GM12892 (cell line): Measurements from ENCODE around the gene ARMC7.
"Not testable (repeated sequence)": the region's sequence is repeated elsewhere in the genome, so short reads cannot be mapped to it uniquely, and the experiment has no call there.

Experiments
- POLR2A ChIP-seq: IDR thresholded peaks from 2 replicates; pipeline ENCODE4 v1.6.1; 2011; ENCODE audit warnings: low read depth, low read length, control low read depth
- POLR2AphosphoS5 ChIP-seq: IDR thresholded peaks from 2 replicates; pipeline ENCODE4 v1.6.1; 2011; ENCODE audit warnings: low read depth, low read length, control low read depth
- TAF1 ChIP-seq: IDR thresholded peaks from 2 replicates; pipeline ENCODE4 v1.6.1; 2011; ENCODE audit warnings: low read depth, mild to moderate bottlenecking, control low read depth, low read length, borderline replicate concordance

GRCh38 chr17:75137762-75138161 lies 28.0 kb downstream of the ARMC7 start:
- TF ChIP-seq POLR2A, TAF1, POLR2AphosphoS5: not testable (repeated sequence)
